ENCODE measurements around the gene SLC22A23. TPM values are rescaled to one million over a fixed set of nuclear protein-coding genes. Genes with fewer than 3 reads are reported as not detected.

Gene SLC22A23
- polyA plus RNA-seq, 4 donors: 9.5 to 38.3 (median 15.0) TPM

DNA sequence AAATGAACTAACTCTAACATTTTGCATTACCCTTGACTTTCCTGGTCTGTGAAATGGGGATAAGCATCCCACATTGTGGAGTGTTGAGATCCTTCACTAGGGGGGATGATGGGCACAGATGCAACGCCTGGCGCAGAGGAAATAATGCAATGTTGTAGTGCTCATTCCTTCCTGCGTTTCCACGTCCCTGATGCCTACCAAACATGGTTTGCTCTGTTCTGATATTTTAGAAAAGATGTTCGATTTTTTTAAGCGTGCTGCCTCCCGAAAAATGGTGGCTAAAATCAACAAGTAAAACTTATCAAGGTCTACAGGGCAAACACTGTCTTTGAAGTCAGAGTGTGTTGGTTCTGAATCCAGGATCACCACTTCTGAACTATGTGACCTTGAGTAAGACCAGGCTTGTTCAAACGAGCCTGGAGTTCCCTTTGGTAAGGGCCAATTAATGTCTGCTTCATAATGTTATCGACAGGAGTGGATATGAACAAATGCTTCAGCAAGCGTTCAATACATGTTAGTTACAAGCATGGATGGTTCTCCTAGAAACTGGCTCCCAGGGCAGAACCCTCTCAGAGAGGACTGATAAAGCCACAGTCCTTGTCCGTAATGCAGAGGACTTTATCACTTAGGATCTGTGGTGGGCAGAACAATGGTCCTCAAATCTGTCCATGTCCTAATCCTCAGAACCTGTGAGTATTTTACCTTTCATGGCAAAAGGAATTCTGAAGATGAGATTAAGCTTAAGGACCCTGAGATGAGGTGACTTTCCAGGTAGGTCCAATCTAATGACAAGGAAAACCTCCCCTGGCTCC, 44.7 kb downstream of the SLC22A23 start:
- H3K36me3 ChIP-seq (ENCODE audit: control insufficient read depth in 3 of 3, insufficient read depth in 2 of 3, low read depth in 1 of 3, low read length in 3 of 3): peaks cover 0 to 37% (median 0%) of the 10 kb centered on the region in 3 donors

DNA sequence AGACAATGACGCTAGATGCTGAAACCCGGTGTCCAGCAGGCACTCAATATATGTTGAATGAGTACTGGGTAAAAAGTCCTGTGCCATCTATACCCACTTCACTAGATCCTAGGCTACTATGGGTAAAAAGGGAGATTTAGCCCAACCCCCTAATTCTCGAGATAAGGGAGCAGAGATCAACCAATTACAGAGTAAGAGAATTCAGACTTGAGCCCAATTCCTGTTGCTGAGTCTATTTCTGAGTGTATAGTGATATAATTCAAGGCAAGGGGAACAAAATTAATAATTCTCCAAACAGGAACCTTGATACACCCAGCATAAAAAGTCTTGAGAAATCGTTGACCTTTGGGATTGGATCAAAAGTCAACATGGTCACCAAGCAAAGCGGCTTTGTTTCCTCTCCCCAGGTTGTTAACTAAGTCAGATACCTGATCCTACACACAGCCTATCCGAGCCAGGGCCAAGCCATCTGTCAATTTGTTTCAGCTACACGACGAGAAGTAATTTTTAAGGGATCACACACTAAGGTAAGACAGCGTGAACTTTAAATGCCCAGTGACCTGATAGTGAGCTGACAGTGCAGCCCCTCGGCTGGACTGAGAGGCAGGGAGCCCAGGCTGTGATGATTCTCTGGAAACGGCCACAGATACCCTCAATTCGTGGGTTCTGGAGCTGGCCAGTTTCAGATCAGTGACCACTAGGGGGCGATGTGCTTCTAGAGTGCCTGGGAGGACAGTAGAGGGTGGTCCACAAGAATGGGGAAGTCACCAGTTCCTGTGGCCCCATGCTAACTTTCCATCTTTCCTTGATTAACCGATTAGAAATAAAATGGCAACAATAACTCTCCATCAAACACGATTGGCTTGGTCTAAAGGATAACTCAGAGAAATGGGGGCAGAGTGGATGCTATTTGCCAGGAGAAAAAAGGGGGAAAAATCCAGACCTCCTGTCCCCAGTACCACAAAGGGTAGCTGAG, 46.2 kb downstream of the SLC22A23 start:
- peaks cover 6 to 66% (median 6%) of the 10 kb centered on the region in 3 donors for H3K4me1 ChIP-seq (ENCODE audit: control insufficient read depth in 3 of 3, insufficient read depth in 2 of 3, low read depth in 1 of 3, low read length in 2 of 3)
- H3K4me3 ChIP-seq (ENCODE audit: low read depth in 1 of 3, low read length in 3 of 3): peak overlapping the region in 2 of 3 donors; percentile 24 to 33
- no peak for FAIRE-seq
- peak; percentile 95 to 99 for DNase-seq
- peaks cover 0 to 29% (median 0%) of the 10 kb centered on the region in 3 donors for H3K36me3 ChIP-seq (ENCODE audit: control insufficient read depth in 3 of 3, insufficient read depth in 2 of 3, low read depth in 1 of 3, low read length in 3 of 3)
- peak overlapping the region; percentile 68 to 91 (median 87) for H3K27ac ChIP-seq (ENCODE audit: low read depth in 1 of 3, low read length in 2 of 3)
- H3K27me3 ChIP-seq (ENCODE audit: control insufficient read depth in 3 of 3, insufficient read depth in 3 of 3, low read length in 3 of 3): no peaks in the 10 kb centered on the region
- 10 to 46% (median 26%) methylated on average over 15 of the region's 15 CpGs for WGBS, 3 donors
- peaks cover 0 to 8% of the 10 kb centered on the region in 2 donors for H3K9me3 ChIP-seq (ENCODE audit: control insufficient read depth in 2 of 2, insufficient read depth in 1 of 2, low read depth in 1 of 2, low read length in 1 of 2)

More for the DNA sequence above, 44.7 kb downstream of the SLC22A23 start:
- DNase-seq (no peak), FAIRE-seq (no peak)
- Histone ChIP-seq H3K27ac (ENCODE audit: low read depth in 1 of 3, low read length in 2 of 3) (peak overlapping the region in 2 of 3 donors; percentile 9 to 91), H3K4me1 (ENCODE audit: control insufficient read depth in 3 of 3, insufficient read depth in 2 of 3, low read depth in 1 of 3, low read length in 2 of 3) (peaks cover 3 to 52% (median 5%) of the 10 kb centered on the region in 3 donors), H3K4me3 (ENCODE audit: low read depth in 1 of 3, low read length in 3 of 3) (no peak overlapping the region), H3K9me3 (ENCODE audit: control insufficient read depth in 2 of 2, insufficient read depth in 1 of 2, low read depth in 1 of 2, low read length in 1 of 2) (peaks cover 0 to 8% of the 10 kb centered on the region in 2 donors), H3K27me3 (ENCODE audit: control insufficient read depth in 3 of 3, insufficient read depth in 3 of 3, low read length in 3 of 3) (no peaks in the 10 kb centered on the region)
- WGBS, 3 donors: 86 to 87% (median 87%) methylated on average over 11 of the region's 11 CpGs

DNA sequence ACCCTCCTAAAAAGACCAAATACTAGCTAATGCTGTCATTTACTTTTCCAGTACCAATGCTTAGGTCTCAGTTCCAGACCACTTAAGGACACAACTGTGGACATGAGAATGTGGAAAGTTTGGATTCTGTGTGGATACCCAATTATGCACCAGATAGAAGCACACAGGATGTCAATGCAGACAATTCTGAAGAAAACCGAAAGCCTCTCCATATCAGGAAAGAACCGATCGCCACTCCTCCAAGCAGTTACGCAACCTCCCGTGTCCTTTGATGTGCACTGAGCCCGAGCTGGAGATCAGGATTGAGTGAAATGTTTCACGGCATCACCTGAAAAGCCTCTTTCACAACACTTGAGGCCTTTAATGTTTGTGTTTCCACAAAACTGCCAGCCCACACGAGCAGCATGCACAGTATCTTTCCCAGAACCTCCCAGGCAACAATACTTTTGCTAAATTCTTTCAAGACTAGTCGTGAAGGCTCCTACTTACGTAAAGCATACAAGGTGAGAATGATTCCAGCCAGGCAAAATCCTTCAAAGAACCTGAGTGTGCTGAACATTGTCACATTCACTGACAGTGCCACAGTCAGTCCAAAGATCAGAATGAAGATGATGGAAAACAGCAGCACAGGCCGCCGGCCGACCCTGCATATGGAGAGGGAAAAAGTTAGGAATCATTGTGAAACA, 47.0 kb downstream of the SLC22A23 start:
- Histone ChIP-seq H3K36me3 (ENCODE audit: control insufficient read depth in 3 of 3, insufficient read depth in 2 of 3, low read depth in 1 of 3, low read length in 3 of 3) (peaks cover 0 to 21% (median 0%) of the 10 kb centered on the region in 3 donors), H3K27me3 (ENCODE audit: control insufficient read depth in 3 of 3, insufficient read depth in 3 of 3, low read length in 3 of 3) (no peaks in the 10 kb centered on the region), H3K4me1 (ENCODE audit: control insufficient read depth in 3 of 3, insufficient read depth in 2 of 3, low read depth in 1 of 3, low read length in 2 of 3) (peaks cover 6 to 70% (median 9%) of the 10 kb centered on the region in 3 donors), H3K4me3 (ENCODE audit: low read depth in 1 of 3, low read length in 3 of 3) (peak overlapping the region in 1 of 3 donors; percentile 33), H3K9me3 (ENCODE audit: control insufficient read depth in 2 of 2, insufficient read depth in 1 of 2, low read depth in 1 of 2, low read length in 1 of 2) (peaks cover 0 to 8% of the 10 kb centered on the region in 2 donors), H3K27ac (ENCODE audit: low read depth in 1 of 3, low read length in 2 of 3) (peak overlapping the region; percentile 68 to 91 (median 78))
- FAIRE-seq (no peak), DNase-seq (peak; percentile 95)
- WGBS, 3 donors: 18 to 62% (median 31%) methylated on average over 13 of the region's 13 CpGs

DNA sequence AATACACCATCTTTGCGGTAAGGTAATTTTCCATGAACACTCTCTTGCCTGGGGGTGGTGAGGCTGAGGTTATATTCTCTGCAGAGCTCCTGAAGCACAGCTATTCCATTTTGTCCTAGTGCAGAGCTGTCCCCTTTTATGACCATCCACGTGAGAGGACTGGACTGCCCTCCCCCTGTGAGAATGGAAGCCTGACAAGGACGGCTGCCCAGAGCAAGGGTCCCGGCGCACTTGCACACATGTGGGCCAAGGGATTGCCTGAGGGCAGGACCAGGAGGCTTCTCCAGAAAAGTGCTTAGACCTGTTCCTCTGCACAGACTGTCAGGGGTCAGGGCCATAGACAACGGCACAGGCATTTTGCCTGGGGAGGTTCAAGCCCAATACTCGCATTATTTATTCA, 48.2 kb downstream of the SLC22A23 start:
- WGBS, 3 donors: 18 to 73% (median 42%) methylated on average over 7 of the region's 7 CpGs
- Histone ChIP-seq H3K4me3 (ENCODE audit: low read depth in 1 of 3, low read length in 3 of 3) (peak overlapping the region in 1 of 3 donors; percentile 6), H3K27ac (ENCODE audit: low read depth in 1 of 3, low read length in 2 of 3) (peak overlapping the region; percentile 35 to 91 (median 47))

DNA sequence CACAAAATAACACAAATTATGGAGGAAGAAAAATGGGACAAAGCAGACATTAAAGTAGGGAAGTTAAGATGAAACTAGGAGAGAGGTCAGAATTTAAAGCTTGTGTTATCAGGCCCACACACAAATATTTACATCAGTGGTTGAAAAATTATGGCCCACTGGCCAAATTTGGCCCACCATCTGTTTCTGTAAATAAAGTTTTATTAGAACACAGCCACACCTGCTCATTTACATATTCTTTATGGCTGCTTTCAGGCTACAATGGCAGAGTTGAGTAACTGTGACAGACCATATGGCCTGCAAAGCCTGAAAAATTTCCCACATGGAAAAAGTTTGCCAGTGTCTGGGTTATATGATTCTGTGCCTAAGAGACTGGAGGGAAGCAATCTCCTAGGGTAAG, 49.0 kb downstream of the SLC22A23 start:
- Histone ChIP-seq H3K4me3 (ENCODE audit: low read depth in 1 of 3, low read length in 3 of 3) (no peak overlapping the region), H3K4me1 (ENCODE audit: control insufficient read depth in 3 of 3, insufficient read depth in 2 of 3, low read depth in 1 of 3, low read length in 2 of 3) (peaks cover 9 to 81% (median 16%) of the 10 kb centered on the region in 3 donors), H3K36me3 (ENCODE audit: control insufficient read depth in 3 of 3, insufficient read depth in 2 of 3, low read depth in 1 of 3, low read length in 3 of 3) (peaks cover 0 to 9% (median 0%) of the 10 kb centered on the region in 3 donors), H3K9me3 (ENCODE audit: control insufficient read depth in 2 of 2, insufficient read depth in 1 of 2, low read depth in 1 of 2, low read length in 1 of 2) (peaks cover 0 to 4% of the 10 kb centered on the region in 2 donors), H3K27ac (ENCODE audit: low read depth in 1 of 3, low read length in 2 of 3) (peak overlapping the region in 1 of 3 donors; percentile 91), H3K27me3 (ENCODE audit: control insufficient read depth in 3 of 3, insufficient read depth in 3 of 3, low read length in 3 of 3) (no peaks in the 10 kb centered on the region)
- FAIRE-seq (no peak), DNase-seq (no peak)

More for the DNA sequence above, 48.2 kb downstream of the SLC22A23 start:
- H3K4me1 ChIP-seq (ENCODE audit: control insufficient read depth in 3 of 3, insufficient read depth in 2 of 3, low read depth in 1 of 3, low read length in 2 of 3): peaks cover 9 to 75% (median 16%) of the 10 kb centered on the region in 3 donors
- H3K9me3 ChIP-seq (ENCODE audit: control insufficient read depth in 2 of 2, insufficient read depth in 1 of 2, low read depth in 1 of 2, low read length in 1 of 2): peaks cover 0 to 8% of the 10 kb centered on the region in 2 donors
- peaks cover 0 to 18% (median 0%) of the 10 kb centered on the region in 3 donors for H3K36me3 ChIP-seq (ENCODE audit: control insufficient read depth in 3 of 3, insufficient read depth in 2 of 3, low read depth in 1 of 3, low read length in 3 of 3)
- H3K27me3 ChIP-seq (ENCODE audit: control insufficient read depth in 3 of 3, insufficient read depth in 3 of 3, low read length in 3 of 3): no peaks in the 10 kb centered on the region
- FAIRE-seq (no peak), DNase-seq (peak; percentile 33 to 39)

DNA sequence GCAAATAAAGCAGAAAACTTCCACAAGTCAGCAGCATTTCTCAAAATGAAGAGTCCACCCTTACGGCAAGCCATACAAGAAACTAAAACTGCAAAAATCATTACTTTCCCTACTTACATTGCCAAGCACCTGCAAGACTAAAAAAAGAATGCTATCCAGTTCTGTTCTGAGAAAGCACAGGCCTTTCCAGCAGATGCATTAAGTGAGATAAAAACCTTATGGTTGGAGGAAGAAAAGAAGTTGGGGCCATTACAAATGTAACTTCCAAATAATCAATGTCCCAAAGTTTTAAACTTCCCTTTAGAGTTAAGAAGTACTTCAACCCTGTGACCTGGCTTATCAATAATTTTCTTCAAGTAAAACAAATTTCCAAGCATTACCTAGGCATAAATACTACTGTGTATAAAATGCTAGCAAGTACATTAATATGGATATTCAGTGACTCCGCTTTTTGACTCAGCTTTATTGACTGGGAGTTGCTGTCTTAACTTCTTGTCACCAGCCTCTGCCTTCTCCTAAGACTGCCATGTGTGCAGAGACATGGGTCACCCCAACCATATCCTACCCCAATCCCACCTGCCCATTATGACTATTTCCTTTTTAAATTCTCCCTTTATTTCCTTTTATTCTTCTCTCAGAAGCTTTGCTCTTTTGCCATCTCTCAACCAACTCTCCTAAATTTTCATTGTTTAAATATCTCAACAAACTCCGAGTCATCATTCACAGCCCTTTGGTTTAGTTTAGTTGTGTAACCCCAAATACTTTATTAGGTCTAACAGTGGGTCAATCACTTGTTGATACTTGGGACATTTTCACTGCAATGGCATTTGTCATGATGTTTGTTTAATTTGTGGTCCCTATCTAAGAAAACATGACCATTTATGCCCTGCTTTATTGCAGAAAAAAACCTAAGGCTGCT, 49.7 kb downstream of the SLC22A23 start:
- no peak for DNase-seq
- Histone ChIP-seq H3K9me3 (ENCODE audit: control insufficient read depth in 2 of 2, insufficient read depth in 1 of 2, low read depth in 1 of 2, low read length in 1 of 2) (no peaks in the 10 kb centered on the region), H3K27me3 (ENCODE audit: control insufficient read depth in 3 of 3, insufficient read depth in 3 of 3, low read length in 3 of 3) (no peaks in the 10 kb centered on the region), H3K36me3 (ENCODE audit: control insufficient read depth in 3 of 3, insufficient read depth in 2 of 3, low read depth in 1 of 3, low read length in 3 of 3) (peaks cover 0 to 6% (median 0%) of the 10 kb centered on the region in 3 donors), H3K4me3 (ENCODE audit: low read depth in 1 of 3, low read length in 3 of 3) (no peak overlapping the region), H3K4me1 (ENCODE audit: control insufficient read depth in 3 of 3, insufficient read depth in 2 of 3, low read depth in 1 of 3, low read length in 2 of 3) (peaks cover 13 to 88% (median 19%) of the 10 kb centered on the region in 3 donors), H3K27ac (ENCODE audit: low read depth in 1 of 3, low read length in 2 of 3) (peak overlapping the region in 1 of 3 donors; percentile 80)
- no peak for FAIRE-seq
- 84 to 88% (median 87%) methylated on average over 3 of the region's 3 CpGs for WGBS, 3 donors

DNA sequence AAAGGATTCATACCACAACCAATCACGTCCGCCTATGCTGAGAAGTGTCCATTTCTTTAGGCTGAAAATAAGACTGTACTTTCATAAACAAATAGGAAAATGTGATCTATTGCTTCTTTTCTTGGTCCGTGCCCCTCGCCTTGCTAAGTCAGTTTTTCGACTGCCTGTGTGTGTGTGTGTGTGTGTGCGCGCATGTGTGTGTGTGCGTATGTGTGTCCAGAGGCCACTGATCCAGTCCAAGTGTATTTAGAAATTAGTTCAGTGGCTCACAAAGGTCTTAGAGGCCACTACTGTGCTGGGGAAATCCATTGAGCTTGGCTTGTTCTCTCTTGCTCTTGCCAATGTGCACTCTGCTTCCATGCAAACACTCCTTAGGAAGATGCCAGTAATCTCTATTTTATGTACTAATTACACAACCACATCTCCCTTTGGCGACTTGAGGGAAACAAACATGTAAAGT, 50.5 kb downstream of the SLC22A23 start:
- Histone ChIP-seq H3K4me3 (ENCODE audit: low read depth in 1 of 3, low read length in 3 of 3) (no peak overlapping the region), H3K4me1 (ENCODE audit: control insufficient read depth in 3 of 3, insufficient read depth in 2 of 3, low read depth in 1 of 3, low read length in 2 of 3) (peaks cover 13 to 93% (median 19%) of the 10 kb centered on the region in 3 donors), H3K9me3 (ENCODE audit: control insufficient read depth in 2 of 2, insufficient read depth in 1 of 2, low read depth in 1 of 2, low read length in 1 of 2) (no peaks in the 10 kb centered on the region), H3K36me3 (ENCODE audit: control insufficient read depth in 3 of 3, insufficient read depth in 2 of 3, low read depth in 1 of 3, low read length in 3 of 3) (peaks cover 0 to 12% (median 0%) of the 10 kb centered on the region in 3 donors), H3K27ac (ENCODE audit: low read depth in 1 of 3, low read length in 2 of 3) (peak overlapping the region in 1 of 3 donors; percentile 80), H3K27me3 (ENCODE audit: control insufficient read depth in 3 of 3, insufficient read depth in 3 of 3, low read length in 3 of 3) (no peaks in the 10 kb centered on the region)
- WGBS, 3 donors: 58 to 74% (median 68%) methylated on average over 9 of the region's 9 CpGs
- no peak for DNase-seq
- no peak for FAIRE-seq
